ENCODE measurements around the gene C1orf159.

C1orf159 gene

GRCh38 chr1:1035291-1035943, 80.5 kb downstream of the C1orf159 start:
- no peak for DNase-seq

DNA sequence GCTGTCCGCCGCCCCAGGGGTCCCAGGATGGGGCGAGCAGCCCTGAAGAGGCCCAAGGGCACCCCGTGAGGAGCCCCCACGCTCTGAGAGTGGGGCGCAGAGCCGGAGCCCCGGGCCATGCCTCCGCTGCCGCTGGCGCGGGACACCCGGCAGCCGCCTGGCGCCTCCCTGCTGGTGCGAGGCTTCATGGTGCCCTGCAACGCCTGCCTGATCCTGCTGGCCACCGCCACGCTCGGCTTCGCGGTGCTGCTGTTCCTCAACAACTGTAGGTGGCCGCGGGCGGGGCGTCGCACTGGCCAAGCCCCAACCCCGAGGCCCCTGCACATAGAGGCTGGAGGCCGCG, 81.5 kb downstream of the C1orf159 start:
- DNase-seq = no peak

- DNase-seq = no peak
These were observed 82.0 kb downstream of the C1orf159 start for GRCh38 chr1:1033731-1034438.

DNA sequence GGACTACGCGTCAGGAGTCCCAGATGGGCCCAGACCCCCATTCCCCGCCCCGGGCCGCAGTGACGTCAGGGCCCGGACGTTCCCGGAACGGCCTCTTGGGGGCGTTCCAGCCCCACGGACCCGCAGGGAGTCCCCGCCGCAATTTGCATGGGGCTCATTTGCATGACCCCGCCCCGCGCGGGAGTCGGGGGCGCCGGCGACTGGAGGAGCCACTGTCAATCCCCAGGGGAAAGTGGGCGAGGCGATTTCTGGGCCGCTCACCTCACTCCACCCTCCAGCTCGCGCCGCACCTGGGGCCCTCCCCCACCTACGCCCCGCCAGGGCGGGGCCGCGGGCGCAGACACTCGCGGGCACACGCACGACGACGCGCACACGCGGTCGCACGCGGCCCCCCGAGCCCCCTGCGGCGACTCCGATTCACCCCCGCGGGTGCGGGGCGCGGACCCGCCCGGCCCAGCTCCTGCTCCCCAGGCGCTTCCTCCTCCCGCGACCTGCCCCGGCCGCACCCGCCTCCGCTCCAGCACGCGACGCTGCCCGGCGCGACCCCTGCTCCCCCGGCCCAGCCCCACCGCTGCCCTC, 82.8 kb downstream of the C1orf159 start:
- peak in 12 of 14 donors; percentile 12 to 75 (median 48) for DNase-seq

GRCh38 chr1:1032424-1032823, 83.5 kb downstream of the C1orf159 start:
- peak in 1 of 14 donors; percentile 44 for DNase-seq
